ENCODE results near the gene MTOR.

DNA sequence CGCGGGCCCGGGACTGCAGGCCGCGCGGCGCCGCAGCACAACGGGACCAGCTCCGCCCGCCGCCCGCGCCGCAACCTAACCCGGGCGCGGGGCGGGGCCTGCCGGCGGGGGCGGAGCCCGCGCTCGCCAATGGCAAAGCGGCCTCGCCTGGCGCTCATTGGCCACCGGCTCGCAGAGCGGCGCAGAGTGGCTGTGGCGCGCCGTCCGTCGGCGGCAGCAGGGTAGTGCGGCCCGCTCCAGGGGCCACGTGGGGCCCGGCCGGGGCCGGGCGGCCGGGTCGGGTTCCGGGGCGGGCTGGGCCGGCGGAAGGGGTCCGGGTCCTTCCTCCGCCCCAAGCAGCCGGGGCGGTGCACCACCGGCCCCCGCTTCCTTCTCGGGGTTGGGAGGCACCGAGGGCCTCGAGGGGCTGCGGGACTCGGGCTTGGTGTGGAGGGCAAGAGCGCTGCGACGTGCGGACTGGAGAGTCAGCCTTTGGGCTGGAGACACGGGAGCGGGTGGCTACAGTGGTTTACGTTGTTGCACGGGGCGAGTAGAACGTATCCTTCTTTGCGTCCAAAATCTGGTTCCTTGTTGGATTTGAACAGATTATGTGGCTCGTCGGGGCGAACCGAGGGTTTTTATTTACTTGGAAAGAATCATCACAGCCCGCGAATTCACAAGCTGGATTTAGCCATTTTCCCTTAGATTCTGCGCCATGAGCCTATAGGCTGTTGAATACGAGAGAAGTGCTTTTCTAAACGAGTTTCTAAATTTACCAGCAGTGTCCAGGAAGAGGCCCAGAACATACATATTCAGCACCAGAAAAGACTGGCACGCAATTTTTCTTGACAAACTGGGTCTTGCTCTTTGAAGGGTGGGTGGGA, 202.2 kb downstream of the MTOR start, which contains the start of gene SRM:
- no peak for TF ChIP-seq GATA2 (IDR thresholded peaks at IDR 0.05; ENCODE audit: low read depth, low read length)
- TF ChIP-seq GATA3 (IDR thresholded peaks at IDR 0.05; ENCODE audit: low read depth, low read length) = no peak
